COLO668 (cell line): Measurements from ENCODE around the gene CD34.
A peak's percentile ranks its signal among the peaks of the same experiment; 100 is the strongest.
"Not testable (repeated sequence)": the region's sequence is repeated elsewhere in the genome, so short reads cannot be mapped to it uniquely, and the experiment has no call there.

Experiments
- DNase-seq: peaks from one replicate; lab custom pipeline; 2025; ENCODE audit not compliant: unreplicated experiment; lab: John Stamatoyannopoulos, UW

Gene CD34

GRCh38 chr1:207877914-207878313, 33.0 kb downstream of the CD34 start:
- DNase-seq: not testable (repeated sequence)

- no peak for DNase-seq
Measured at GRCh38 chr1:207876131-207876530, 34.8 kb downstream of the CD34 start.

- no peak for DNase-seq
Measured at GRCh38 chr1:207875532-207875931, 35.4 kb downstream of the CD34 start.

GRCh38 chr1:207873055-207873890, 37.7 kb downstream of the CD34 start:
- no peak for DNase-seq

- no peak for DNase-seq
Measured at GRCh38 chr1:207872621-207873020, 38.3 kb downstream of the CD34 start.

GRCh38 chr1:207871117-207871649, 39.7 kb downstream of the CD34 start:
- DNase-seq: no peak

GRCh38 chr1:207870306-207871031, 40.5 kb downstream of the CD34 start:
- no peak for DNase-seq

- DNase-seq: no peak
Measured at GRCh38 chr1:207869859-207870258, 41.1 kb downstream of the CD34 start.

- DNase-seq: peak; percentile 91
Measured at GRCh38 chr1:207868774-207869721, 41.9 kb downstream of the CD34 start.

GRCh38 chr1:207868251-207868773, 42.6 kb downstream of the CD34 start:
- peak; percentile 56 for DNase-seq

- DNase-seq: no peak
Measured at GRCh38 chr1:207867136-207868109, 43.5 kb downstream of the CD34 start.

GRCh38 chr1:207866471-207867135, 44.3 kb downstream of the CD34 start:
- peak; percentile 29 for DNase-seq

- DNase-seq: no peak
Measured at GRCh38 chr1:207863893-207864535, 46.9 kb downstream of the CD34 start.

- DNase-seq: no peak
Measured at GRCh38 chr1:207862241-207862787, 48.6 kb downstream of the CD34 start.

- no peak for DNase-seq
Measured at GRCh38 chr1:207861442-207862177, 49.3 kb downstream of the CD34 start.

GRCh38 chr1:207860531-207860930, 50.4 kb downstream of the CD34 start:
- DNase-seq: no peak

GRCh38 chr1:207858806-207859205, 52.1 kb downstream of the CD34 start:
- DNase-seq: no peak
